GM12878 (cell line): ENCODE measurements around the gene CEP83. TPM values are rescaled to one million over a fixed set of nuclear protein-coding genes. Genes with fewer than 3 reads are reported as not detected.

Experiments
- ATAC-seq: fragments of 200-7000 bp; cut with Tn5 transposase; 3 replicates; pipeline ENCODE4 v1.9.1; 2020; ENCODE audit warnings: mild to moderate bottlenecking, moderate library complexity
- BruUV-seq: library from RNA; stranded (reverse); fragments of 400-500 nt; replicated peaks from 2 replicates; lab custom pipeline; 2021; lab: Mats Ljungman, UMichigan
- CTCF ChIA-PET: fragments of 300-600 bp; sonication (Branson Sonifier 250); formaldehyde crosslinking; extraction: SDS; loops from one replicate; lab custom pipeline; 2021; ENCODE audit warnings: inconsistent platforms; lab: Yijun Ruan, JAX
- POLR2A ChIA-PET: fragments of 350-600 bp; formaldehyde crosslinking; extraction: SDS; loops from one replicate; lab custom pipeline; 2021; ENCODE audit warnings: inconsistent platforms; lab: Charles Lee
- RAD21 ChIA-PET: fragments of 300-600 bp; sonication (Branson Sonifier 250); formaldehyde crosslinking; loops from one replicate; lab custom pipeline; 2023; ENCODE audit warnings: antibody characterized with exemption; ENCODE audit not compliant: unreplicated experiment; lab: Charles Lee
- SMC1A ChIA-PET: fragments of 300-600 bp; sonication (Branson Sonifier 250); formaldehyde crosslinking; loops from one replicate; lab custom pipeline; 2023; ENCODE audit not compliant: unreplicated experiment, uncharacterized antibody; lab: Charles Lee
- DNase-seq: peaks from one replicate; pipeline ENCODE4 v3.0.0-alpha.2; 2011; ENCODE audit warnings: low read depth, low spot score
- FAIRE-seq: peaks from 3 replicates; lab custom pipeline; 2011; peaks lifted over from hg19 to GRCh38; lab: Jason Lieb, UNC
- H2AFZ ChIP-seq: 2 replicates; pipeline ENCODE4 v1.6.0; 2011; ENCODE audit warnings: low read depth, low read length, control low read depth; ENCODE audit not compliant: control insufficient read depth
- H3K27ac ChIP-seq: 2 replicates; pipeline ENCODE4 v1.5.1; 2011; ENCODE audit warnings: control low read depth; ENCODE audit not compliant: control insufficient read depth, insufficient read depth
- H3K27me3 ChIP-seq, 2 experiments: replicated peaks in 1 of 2; 2 replicates each; pipeline versions ENCODE4 v1.6.0 to v1.6.1; 2011; ENCODE audit warnings: low read length in 1 of 2; ENCODE audit not compliant: control insufficient read depth in 2 of 2, insufficient read depth in 2 of 2
- H3K36me3 ChIP-seq, 2 experiments: 2 replicates each; pipeline ENCODE4 v1.5.1; 2011; ENCODE audit warnings: low read length in 1 of 2; ENCODE audit not compliant: control insufficient read depth in 2 of 2, insufficient read depth in 2 of 2
- H3K4me1 ChIP-seq: 2 replicates; pipeline ENCODE4 v1.6.1; 2011; ENCODE audit warnings: mild to moderate bottlenecking, low read length, moderate library complexity, mixed read lengths; ENCODE audit not compliant: control insufficient read depth, insufficient read depth
- H3K4me2 ChIP-seq: 2 replicates; pipeline ENCODE4 v1.6.0; 2011; ENCODE audit warnings: control low read depth; ENCODE audit not compliant: control insufficient read depth, insufficient read depth
- H3K4me3 ChIP-seq: fragments of 200-600 bp; sonication (generic); 2 replicates; pipeline ENCODE4 v1.5.1; 2016
- H3K79me2 ChIP-seq: 2 replicates; pipeline ENCODE4 v1.6.0; 2011; ENCODE audit warnings: low read length; ENCODE audit not compliant: control insufficient read depth, insufficient read depth
- H3K9ac ChIP-seq: 2 replicates; pipeline ENCODE4 v1.8.0; 2011; ENCODE audit warnings: low read length, control low read depth, mixed read lengths; ENCODE audit not compliant: control insufficient read depth, insufficient read depth
- H3K9me3 ChIP-seq: replicated peaks from 3 replicates; pipeline ENCODE4 v1.5.1; 2011; ENCODE audit warnings: mild to moderate bottlenecking, low read length; ENCODE audit not compliant: control insufficient read depth, insufficient read depth
- H4K20me1 ChIP-seq: 2 replicates; pipeline ENCODE4 v1.6.0; 2011; ENCODE audit not compliant: control insufficient read depth, insufficient read depth
- ATF7 ChIP-seq: fragments of 450-650 bp; IDR thresholded peaks from 2 replicates; pipeline ENCODE4 v1.6.1; 2016; ENCODE audit warnings: low read depth, mild to moderate bottlenecking
- BACH1 ChIP-seq: fragments of 450-650 bp; IDR thresholded peaks from 2 replicates; pipeline ENCODE4 v1.6.1; 2017; ENCODE audit warnings: mild to moderate bottlenecking, borderline replicate concordance
- E2F4 ChIP-seq: IDR thresholded peaks from 2 replicates; pipeline ENCODE4 v1.6.1; 2012; ENCODE audit warnings: low read depth, low read length, improper control_type of control experiment
- ELK1 ChIP-seq: IDR thresholded peaks from 2 replicates; pipeline ENCODE4 v1.6.1; 2012; ENCODE audit warnings: low read depth, low read length, improper control_type of control experiment
- ESRRA ChIP-seq: IDR thresholded peaks from 2 replicates; pipeline ENCODE4 v1.6.1; 2012; ENCODE audit warnings: mild to moderate bottlenecking, low read length, improper control_type of control experiment
- FOS ChIP-seq: IDR thresholded peaks from 3 replicates; pipeline ENCODE4 v1.6.1; 2011; ENCODE audit warnings: borderline replicate concordance; ENCODE audit not compliant: insufficient read length; ENCODE audit errors: extremely low read depth
- KDM1A ChIP-seq: fragments of 200-600 bp; sonication (generic); IDR thresholded peaks from 2 replicates; pipeline ENCODE4 v1.6.1; 2016; ENCODE audit warnings: borderline replicate concordance
- MXI1 ChIP-seq: fragments of 150-350 bp; IDR thresholded peaks from 2 replicates; pipeline ENCODE4 v1.6.1; 2011; ENCODE audit warnings: low read depth, mild to moderate bottlenecking, inconsistent platforms, low read length, improper control_type of control experiment
- NFYA ChIP-seq: IDR thresholded peaks from 2 replicates; pipeline ENCODE4 v1.6.1; 2011; ENCODE audit warnings: low read depth, mild to moderate bottlenecking, low read length, improper control_type of control experiment, borderline replicate concordance
- RAD21 ChIP-seq: IDR thresholded peaks from 2 replicates; pipeline ENCODE4 v1.6.1; 2011; ENCODE audit warnings: mild to moderate bottlenecking, low read depth, low read length, moderate library complexity; ENCODE audit not compliant: insufficient read depth
- RB1 ChIP-seq: fragments of 450-650 bp; formaldehyde crosslinking; IDR thresholded peaks from 2 replicates; pipeline ENCODE4 v1.6.1; 2017; ENCODE audit warnings: mild to moderate bottlenecking, borderline replicate concordance
- SMAD5 ChIP-seq: IDR thresholded peaks from 2 replicates; pipeline ENCODE4 v1.6.1; 2016; ENCODE audit warnings: antibody characterized with exemption, low read depth
- YBX1 ChIP-seq: fragments of 450-650 bp; IDR thresholded peaks from 2 replicates; pipeline ENCODE4 v1.6.1; 2016; ENCODE audit warnings: antibody characterized with exemption
- YY1 ChIP-seq: IDR thresholded peaks from 2 replicates; pipeline ENCODE4 v1.6.1; 2011; ENCODE audit warnings: low read depth, mild to moderate bottlenecking, low read length
- ZSCAN29 ChIP-seq: fragments of 450-650 bp; IDR thresholded peaks from 2 replicates; pipeline ENCODE4 v1.6.1; 2017; ENCODE audit warnings: mild to moderate bottlenecking, moderate library complexity
- WGBS: methylation state at CpG from one replicate; pipeline ENCODE4 v1.1.6; 2016; ENCODE audit warnings: low lambda C conversion rate; ENCODE audit not compliant: insufficient replicate concordance, insufficient coverage; ENCODE audit errors: missing lambda C conversion rate; 5-methylcytosine and 5-hydroxymethylcytosine counted together
- in situ Hi-C: fragments of 300-500 bp; cut with MboI; formaldehyde crosslinking; loops from 9 replicates; pipeline ENCODE4 v1.14.3; 2018; ENCODE audit warnings: mixed read lengths
- intact Hi-C: fragments of 100-400 bp; cut with micrococcal nuclease; formaldehyde crosslinking; loops from one replicate; pipeline ENCODE4 v1.14.2; 2022; ENCODE audit not compliant: unreplicated experiment
- polyA plus RNA-seq, 11 experiments: library from polyadenylated mRNA; depleted of rRNA in 4 of 11; unstranded in 6 of 11; stranded (reverse) in 5 of 11; fragments of >200 nt; fragmentation: Nextera tagmentation in 4 of 11; fragmentation: Illumina TruSeq in 1 of 11; extraction: Ambion mirVana in 4 of 11; extraction: Trizol in 1 of 11; gene quantifications; 1 replicate in 1 of 11; 2 replicates in 10 of 11; pipeline versions ENCODE4 v1.2.1 to v1.2.3, GENCODE V29; 2011 to 2016; ENCODE audit warnings: inconsistent platforms in 2 of 11, missing spikeins in 2 of 11, low read depth in 1 of 11
- total RNA-seq, 4 experiments: library from RNA; depleted of rRNA in 3 of 4; stranded (reverse); fragments of >200 nt in 3 of 4; fragmentation: Illumina TruSeq in 1 of 4; extraction: Trizol in 1 of 4; gene quantifications; 2 replicates each; pipeline versions ENCODE4 v1.2.1 to v1.2.3, GENCODE V29; 2013 to 2021
- TF ChIP-seq, protein P1 (sequence below): IDR thresholded peaks from 2 replicates; pipeline ENCODE4 v1.6.1; 2011; ENCODE audit warnings: low read depth, mild to moderate bottlenecking, low read length, moderate library complexity, borderline replicate concordance; ENCODE audit errors: extremely low read depth
- TF ChIP-seq, protein P2 (sequence below): IDR thresholded peaks from 2 replicates; pipeline ENCODE4 v1.6.1; 2012; ENCODE audit warnings: improper control_type of control experiment, low read depth, low read length; ENCODE audit not compliant: insufficient replicate concordance

The CEP83 gene
- total and polyA plus RNA-seq, 10 of the 15 experiments (the other 5 are each of a cell fraction or from before 2014, with no cell fraction given): 4.3 to 39.0 (median 22.5) TPM

- Histone ChIP-seq H3K4me2 (peak overlapping the region; percentile 30; the same call in 1 of the 2 replicates), H4K20me1 (no peaks in the 10 kb centered on the region)
- CTCF ChIA-PET: no interaction called here
Observed at GRCh38 chr12:94308612-94309011, 151.1 kb downstream of the CEP83 start.

More at GRCh38 chr12:94308612-94309011, 151.1 kb downstream of the CEP83 start:
- Histone ChIP-seq H3K27ac (peak overlapping the region; percentile 67; the same call in 1 of the 2 replicates), H3K36me3 (peaks cover 5 to 18% of the 10 kb centered on the region in 2 experiments), H2AFZ (no peak overlapping the region), H3K9ac (no peak overlapping the region), H3K4me1 (peaks cover 35% of the 10 kb centered on the region), H3K9me3 (no peaks in the 10 kb centered on the region), H3K79me2 (no peaks in the 10 kb centered on the region), H3K27me3 (no peaks in the 10 kb centered on the region), H3K4me3 (no peak overlapping the region)
- no peak for DNase-seq
- in situ Hi-C loops (no loop called here), intact Hi-C loops (loop anchor here (2.0 to 5.0 kb wide), 3 partner anchors 40 to 161 kb away; partner anchors contain the start of gene PLXNC1)
- ChIA-PET POLR2A (no interaction called here), RAD21 (interaction anchor here (1.0 to 1.4 kb wide), 3 partner anchors 39 to 157 kb away, joined by 3 read pairs; no protein-coding TSS in a partner anchor), SMC1A (interaction anchor here (0.6 to 2.1 kb wide), 6 partner anchors 10 to 166 kb away, joined by 3 to 10 read pairs (median 3); no protein-coding TSS in a partner anchor)
- TF ChIP-seq FOS: no peak
- TF ChIP-seq ZSCAN29: no peak
- TF ChIP-seq YBX1: no peak
- no peak for TF ChIP-seq RAD21
- TF ChIP-seq SMAD5: no peak
- no peak for TF ChIP-seq NFYA
- no peak for TF ChIP-seq E2F4
- no peak for TF ChIP-seq ESRRA
- TF ChIP-seq, protein P1, sequence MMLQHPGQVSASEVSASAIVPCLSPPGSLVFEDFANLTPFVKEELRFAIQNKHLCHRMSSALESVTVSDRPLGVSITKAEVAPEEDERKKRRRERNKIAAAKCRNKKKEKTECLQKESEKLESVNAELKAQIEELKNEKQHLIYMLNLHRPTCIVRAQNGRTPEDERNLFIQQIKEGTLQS: no peak
- TF ChIP-seq KDM1A: no peak
- TF ChIP-seq ELK1: no peak
- TF ChIP-seq YY1: no peak
- TF ChIP-seq BACH1: no peak
- TF ChIP-seq, protein P2, sequence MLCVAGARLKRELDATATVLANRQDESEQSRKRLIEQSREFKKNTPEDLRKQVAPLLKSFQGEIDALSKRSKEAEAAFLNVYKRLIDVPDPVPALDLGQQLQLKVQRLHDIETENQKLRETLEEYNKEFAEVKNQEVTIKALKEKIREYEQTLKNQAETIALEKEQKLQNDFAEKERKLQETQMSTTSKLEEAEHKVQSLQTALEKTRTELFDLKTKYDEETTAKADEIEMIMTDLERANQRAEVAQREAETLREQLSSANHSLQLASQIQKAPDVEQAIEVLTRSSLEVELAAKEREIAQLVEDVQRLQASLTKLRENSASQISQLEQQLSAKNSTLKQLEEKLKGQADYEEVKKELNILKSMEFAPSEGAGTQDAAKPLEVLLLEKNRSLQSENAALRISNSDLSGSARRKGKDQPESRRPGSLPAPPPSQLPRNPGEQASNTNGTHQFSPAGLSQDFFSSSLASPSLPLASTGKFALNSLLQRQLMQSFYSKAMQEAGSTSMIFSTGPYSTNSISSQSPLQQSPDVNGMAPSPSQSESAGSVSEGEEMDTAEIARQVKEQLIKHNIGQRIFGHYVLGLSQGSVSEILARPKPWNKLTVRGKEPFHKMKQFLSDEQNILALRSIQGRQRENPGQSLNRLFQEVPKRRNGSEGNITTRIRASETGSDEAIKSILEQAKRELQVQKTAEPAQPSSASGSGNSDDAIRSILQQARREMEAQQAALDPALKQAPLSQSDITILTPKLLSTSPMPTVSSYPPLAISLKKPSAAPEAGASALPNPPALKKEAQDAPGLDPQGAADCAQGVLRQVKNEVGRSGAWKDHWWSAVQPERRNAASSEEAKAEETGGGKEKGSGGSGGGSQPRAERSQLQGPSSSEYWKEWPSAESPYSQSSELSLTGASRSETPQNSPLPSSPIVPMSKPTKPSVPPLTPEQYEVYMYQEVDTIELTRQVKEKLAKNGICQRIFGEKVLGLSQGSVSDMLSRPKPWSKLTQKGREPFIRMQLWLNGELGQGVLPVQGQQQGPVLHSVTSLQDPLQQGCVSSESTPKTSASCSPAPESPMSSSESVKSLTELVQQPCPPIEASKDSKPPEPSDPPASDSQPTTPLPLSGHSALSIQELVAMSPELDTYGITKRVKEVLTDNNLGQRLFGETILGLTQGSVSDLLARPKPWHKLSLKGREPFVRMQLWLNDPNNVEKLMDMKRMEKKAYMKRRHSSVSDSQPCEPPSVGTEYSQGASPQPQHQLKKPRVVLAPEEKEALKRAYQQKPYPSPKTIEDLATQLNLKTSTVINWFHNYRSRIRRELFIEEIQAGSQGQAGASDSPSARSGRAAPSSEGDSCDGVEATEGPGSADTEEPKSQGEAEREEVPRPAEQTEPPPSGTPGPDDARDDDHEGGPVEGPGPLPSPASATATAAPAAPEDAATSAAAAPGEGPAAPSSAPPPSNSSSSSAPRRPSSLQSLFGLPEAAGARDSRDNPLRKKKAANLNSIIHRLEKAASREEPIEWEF: no peak
- no peak for TF ChIP-seq RB1
- no peak for TF ChIP-seq MXI1
- TF ChIP-seq ATF7: no peak
- FAIRE-seq: no peak
- BruUV-seq: no TSS peak
- ATAC-seq: no peak
- WGBS: 34% methylated on average over 2 of the region's 2 CpGs
